Stimulated activated CD8-positive, alpha-beta memory T cell treated with anti-CD3 and anti-CD28 coated beads, Interleukin-12 subunit alpha, Interleukin-12 subunit beta, amount 100 ng/mL, for 24 hours (primary cell): Measurements from ENCODE around the gene ENTPD6.
"Not testable (repeated sequence)": the region's sequence is repeated elsewhere in the genome, so short reads cannot be mapped to it uniquely, and the experiment has no call there.

ENCODE experiments used
- DNase-seq: peaks from one replicate; pipeline ENCODE4 v3.0.0-alpha.2; 2020; ENCODE audit errors: extremely low read depth

ENTPD6 gene

GRCh38 chr20:25257130-25257529 lies 61.6 kb downstream of the ENTPD6 start:
- no peak for DNase-seq

- DNase-seq: no peak
These were observed 62.4 kb downstream of the ENTPD6 start for GRCh38 chr20:25257756-25258475.

- DNase-seq: no peak
These were observed 62.9 kb downstream of the ENTPD6 start for GRCh38 chr20:25258476-25258805.

- no peak for DNase-seq
These were observed 63.3 kb downstream of the ENTPD6 start for GRCh38 chr20:25258828-25259227.

GRCh38 chr20:25259358-25259757 lies 63.8 kb downstream of the ENTPD6 start:
- no peak for DNase-seq

GRCh38 chr20:25259788-25260254 lies 64.3 kb downstream of the ENTPD6 start:
- no peak for DNase-seq

- not testable (repeated sequence) for DNase-seq
These were observed 65.4 kb downstream of the ENTPD6 start for GRCh38 chr20:25260770-25261437.

- no peak for DNase-seq
These were observed 73.7 kb downstream of the ENTPD6 start for GRCh38 chr20:25269057-25269832.

GRCh38 chr20:25269833-25270170 lies 74.3 kb downstream of the ENTPD6 start:
- no peak for DNase-seq

- no peak for DNase-seq
These were observed 75.3 kb downstream of the ENTPD6 start for GRCh38 chr20:25270829-25271251.

- no peak for DNase-seq
These were observed 76.1 kb downstream of the ENTPD6 start for GRCh38 chr20:25271486-25272222.

- no peak for DNase-seq
These were observed 76.9 kb downstream of the ENTPD6 start for GRCh38 chr20:25272223-25273000.

GRCh38 chr20:25273046-25273445 lies 77.5 kb downstream of the ENTPD6 start:
- no peak for DNase-seq

GRCh38 chr20:25273541-25274358 lies 78.2 kb downstream of the ENTPD6 start:
- no peak for DNase-seq

- DNase-seq: no peak
These were observed 79.0 kb downstream of the ENTPD6 start for GRCh38 chr20:25274481-25274880.

GRCh38 chr20:25274891-25275812 lies 79.6 kb downstream of the ENTPD6 start:
- no peak for DNase-seq

- DNase-seq: no peak
These were observed 80.5 kb downstream of the ENTPD6 start for GRCh38 chr20:25275813-25276532.
